SW 1271 (cell line): ENCODE measurements around the gene MYH11.
"Not testable (repeated sequence)": the region's sequence is repeated elsewhere in the genome, so short reads cannot be mapped to it uniquely, and the experiment has no call there.

Source experiments
- DNase-seq, 2 experiments: peaks; one replicate each; lab custom pipeline; 2025; lab: John Stamatoyannopoulos, UW

Gene MYH11

GRCh38 chr16:15672127-15672513, 184.7 kb downstream of the MYH11 start:
- not testable (repeated sequence) for DNase-seq

- DNase-seq, result no peak
Measured at GRCh38 chr16:15671530-15672117, 185.2 kb downstream of the MYH11 start.

GRCh38 chr16:15667091-15667742, 189.6 kb downstream of the MYH11 start:
- DNase-seq, result no peak

GRCh38 chr16:15665107-15665506, 191.7 kb downstream of the MYH11 start:
- DNase-seq, result no peak

- DNase-seq, result no peak
Measured at GRCh38 chr16:15660203-15660601, 196.6 kb downstream of the MYH11 start.

- DNase-seq, result no peak
Measured at GRCh38 chr16:15658556-15658955, 198.3 kb downstream of the MYH11 start.

GRCh38 chr16:15658149-15658548, 198.7 kb downstream of the MYH11 start:
- no peak for DNase-seq

- not testable (repeated sequence) for DNase-seq
Measured at GRCh38 chr16:15655561-15655960, 201.3 kb downstream of the MYH11 start.

GRCh38 chr16:15654591-15654990, 202.2 kb downstream of the MYH11 start:
- DNase-seq, result no peak

- DNase-seq, result no peak
Measured at GRCh38 chr16:15653227-15653626, 203.6 kb downstream of the MYH11 start.
